GM18858 (cell line): ENCODE measurements around the gene MCCC1.
A peak's percentile ranks its signal among the peaks of the same experiment; 100 is the strongest.

Experiments
- ATAC-seq: cut with Tn5 transposase; IDR thresholded peaks from one replicate; pipeline ENCODE4 v1.9.1; 2021; ENCODE audit not compliant: unreplicated experiment

The MCCC1 gene

DNA sequence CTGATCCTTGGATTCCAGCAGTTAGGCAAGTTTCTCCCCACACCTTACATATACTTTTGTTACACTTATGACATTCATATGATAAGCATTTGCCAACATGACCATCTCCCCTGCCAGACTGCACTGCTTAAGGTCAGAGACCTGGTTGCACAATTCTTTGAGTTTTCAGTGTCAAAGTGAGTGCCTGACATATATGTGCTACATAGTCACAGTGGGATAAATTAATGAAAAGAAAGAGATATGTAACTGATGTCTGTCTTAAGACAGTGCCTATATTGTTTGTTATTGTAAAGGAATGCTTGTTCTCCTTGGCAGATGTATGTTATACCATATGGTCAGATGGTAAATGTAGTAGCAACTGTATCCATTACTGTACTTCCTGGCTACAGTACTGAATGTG, 115.4 kb downstream of the MCCC1 start:
- no peak for ATAC-seq

DNA sequence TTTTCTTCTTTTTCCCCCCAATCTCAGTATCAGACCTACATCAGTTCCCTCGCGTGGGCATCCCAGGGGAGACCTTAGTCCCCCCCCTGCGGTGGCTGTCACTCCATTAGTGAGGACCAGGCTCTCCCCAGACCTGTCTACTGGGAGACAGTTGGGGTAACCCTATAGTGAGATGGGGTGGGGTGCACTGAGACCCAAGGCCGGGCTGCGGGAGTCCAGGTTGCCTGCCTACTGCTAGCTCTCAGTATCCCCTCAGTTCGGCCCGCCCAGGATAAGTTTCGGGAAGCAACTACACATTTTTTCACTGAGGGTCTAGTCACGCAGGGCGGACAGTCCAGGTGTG, 118.3 kb downstream of the MCCC1 start:
- no peak for ATAC-seq

- ATAC-seq: peak; percentile 74
Measured at GRCh38 chr3:182980204-182981037, 118.9 kb downstream of the MCCC1 start, which contains the start of gene DCUN1D1. Gene DCUN1D1, minus strand, starts transcription at chr3:182980538. Its CDS starts 49 bp downstream, at chr3:182980489.

DNA sequence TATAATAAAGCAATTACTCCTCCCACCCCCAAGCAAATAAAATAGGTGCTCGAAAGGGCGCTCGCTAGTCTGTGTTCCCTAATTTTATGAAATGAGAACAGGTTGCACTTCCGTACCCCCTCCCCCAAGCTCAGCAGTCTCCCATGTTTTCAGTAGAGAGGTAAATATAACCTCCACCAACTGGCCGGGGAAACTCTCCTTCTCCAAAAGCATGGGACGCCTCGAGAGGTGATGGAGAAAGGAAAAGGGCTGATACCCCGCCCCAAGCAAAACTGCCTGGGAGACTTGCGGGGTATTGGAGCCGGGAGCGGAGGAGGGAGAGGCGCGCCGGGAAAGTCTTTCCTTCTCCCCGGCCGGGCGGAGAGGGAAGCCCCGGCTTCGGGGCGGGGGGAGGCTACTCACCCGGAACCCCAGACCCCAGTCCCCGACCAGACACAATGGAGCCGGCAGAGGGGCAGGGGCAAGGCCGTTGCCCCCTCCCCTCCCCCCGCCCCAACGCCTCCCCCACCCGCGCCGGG, 119.6 kb downstream of the MCCC1 start:
- ATAC-seq: no peak

DNA sequence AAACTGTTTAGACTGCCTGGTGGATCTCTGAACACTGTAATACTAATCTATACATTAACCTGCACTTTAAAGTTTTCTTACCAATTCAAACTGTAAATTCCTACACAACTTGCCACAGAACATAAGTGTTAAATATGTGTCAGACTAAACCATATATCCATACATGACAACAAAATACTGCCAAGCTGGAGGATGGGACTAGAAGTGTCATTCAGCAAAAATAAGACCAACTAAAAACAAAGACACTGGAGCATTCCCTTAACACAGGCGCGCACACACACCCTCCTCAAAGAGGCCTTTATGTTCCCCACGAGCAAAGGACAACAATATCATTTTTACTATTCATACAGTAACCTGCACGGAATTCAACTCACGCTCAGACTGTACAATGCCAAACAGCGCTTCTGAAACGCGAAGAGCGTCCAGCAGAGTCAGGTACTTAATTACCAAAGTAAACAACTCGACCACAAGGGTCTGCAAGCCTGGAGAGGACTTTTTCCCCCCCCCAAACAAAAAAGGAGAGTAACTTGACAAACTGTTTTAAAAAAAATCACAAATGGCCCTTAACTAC, 120.1 kb downstream of the MCCC1 start:
- ATAC-seq: no peak

DNA sequence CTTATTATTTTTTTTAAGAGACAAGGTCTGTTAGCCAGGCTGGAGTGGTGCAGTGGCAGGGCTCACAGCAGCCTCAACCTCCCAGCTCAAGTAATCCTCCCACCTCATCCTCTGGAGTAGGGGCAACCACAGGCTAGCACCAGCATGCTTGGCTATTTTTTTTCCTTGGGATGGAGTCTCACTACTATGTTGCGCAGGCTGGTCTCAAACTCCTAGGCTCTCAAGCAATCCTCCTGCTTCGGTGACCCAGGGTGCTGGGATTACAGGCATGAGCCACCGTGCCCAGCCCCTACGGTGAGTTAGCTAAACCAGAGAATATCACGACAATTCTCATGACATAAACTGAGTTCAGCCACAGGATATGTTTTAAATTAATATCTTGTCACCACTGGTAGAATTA, 120.9 kb downstream of the MCCC1 start:
- ATAC-seq: no peak

GRCh38 chr3:182973047-182973446, 126.2 kb downstream of the MCCC1 start:
- ATAC-seq: no peak

GRCh38 chr3:182972387-182972786, 126.9 kb downstream of the MCCC1 start:
- ATAC-seq: no peak

DNA sequence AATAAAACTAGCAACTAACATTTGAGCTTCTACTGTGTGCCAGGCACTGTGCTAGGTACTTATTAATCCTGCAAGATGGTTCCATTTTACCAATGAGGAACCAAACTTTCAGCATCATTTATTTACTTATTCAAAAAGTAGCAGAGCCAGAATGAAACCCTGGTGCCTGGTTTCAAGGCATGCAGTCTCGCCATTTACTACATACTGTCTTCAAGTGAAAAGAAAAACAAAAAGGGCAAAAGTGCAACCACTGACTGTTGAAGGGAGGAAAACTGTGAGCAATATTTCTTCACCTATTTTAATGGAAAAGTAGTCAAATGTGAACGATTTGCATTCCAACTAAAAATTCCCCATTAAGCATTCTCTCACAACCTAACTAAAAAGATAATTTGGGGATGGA, 127.7 kb downstream of the MCCC1 start:
- peak; percentile 46 for ATAC-seq

DNA sequence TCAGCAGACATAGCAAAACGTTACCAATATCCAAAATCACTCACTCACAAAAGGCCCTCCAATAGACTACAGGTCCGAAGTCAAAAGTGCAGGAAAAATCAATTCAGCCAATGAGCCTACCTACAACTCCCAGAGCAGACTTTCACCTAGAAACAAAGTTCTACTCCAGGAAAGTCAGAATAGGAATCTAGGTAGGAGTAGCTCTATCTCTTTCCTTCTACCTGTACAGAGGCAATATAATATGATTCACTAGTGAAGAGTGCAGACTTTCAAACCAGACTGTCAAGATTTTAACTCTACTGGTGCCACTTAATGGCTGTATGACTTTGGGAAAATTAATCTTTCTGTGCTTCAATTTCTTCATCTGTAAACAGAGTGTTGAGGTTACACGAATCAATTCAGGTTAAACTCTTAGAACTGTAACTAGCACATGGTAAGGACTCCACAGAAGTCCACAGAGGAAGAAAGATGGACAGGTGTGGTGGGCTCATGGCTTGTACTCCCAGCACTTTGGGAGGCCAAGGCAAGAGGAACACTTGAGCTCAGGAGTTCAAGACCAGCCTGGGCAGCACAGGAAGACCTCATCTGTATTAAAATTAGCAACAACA, 128.4 kb downstream of the MCCC1 start:
- no peak for ATAC-seq

DNA sequence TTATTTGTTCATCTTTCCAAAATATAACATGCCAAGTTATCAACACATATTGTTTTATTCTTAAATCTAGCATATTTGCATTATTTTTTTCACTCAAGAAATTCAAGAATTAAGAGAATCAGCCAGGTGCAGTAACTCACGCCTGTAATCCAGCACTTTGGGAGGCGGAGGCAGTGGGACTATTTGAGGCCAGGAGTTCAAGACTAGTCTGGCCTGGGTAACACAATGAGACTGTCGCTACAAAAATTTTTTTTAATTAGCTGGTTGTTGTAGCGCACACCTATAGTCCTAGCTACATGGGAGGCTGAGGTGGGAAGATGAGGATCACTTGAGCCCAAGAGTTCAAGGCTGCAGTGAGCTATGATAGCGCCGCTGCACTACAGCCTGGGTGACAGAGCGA, 129.4 kb downstream of the MCCC1 start:
- no peak for ATAC-seq

DNA sequence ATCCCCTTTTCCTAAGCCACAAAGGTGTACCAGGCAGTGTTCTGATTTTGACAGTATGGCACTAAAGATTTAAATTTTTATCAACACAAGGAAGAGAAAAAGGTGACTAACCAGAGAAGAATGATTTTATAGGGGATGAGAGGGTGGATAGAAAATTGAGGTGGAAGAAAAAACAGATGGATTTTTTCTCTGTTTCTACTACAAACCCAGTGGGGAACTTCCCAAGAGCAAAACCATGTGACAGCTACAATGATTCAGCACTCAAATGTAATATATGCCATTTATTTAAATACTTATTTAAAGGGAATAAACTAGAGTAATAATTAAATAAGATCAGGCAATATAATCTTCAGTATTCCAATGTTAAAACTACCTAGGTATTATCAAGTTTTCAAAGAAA, 130.0 kb downstream of the MCCC1 start:
- no peak for ATAC-seq

DNA sequence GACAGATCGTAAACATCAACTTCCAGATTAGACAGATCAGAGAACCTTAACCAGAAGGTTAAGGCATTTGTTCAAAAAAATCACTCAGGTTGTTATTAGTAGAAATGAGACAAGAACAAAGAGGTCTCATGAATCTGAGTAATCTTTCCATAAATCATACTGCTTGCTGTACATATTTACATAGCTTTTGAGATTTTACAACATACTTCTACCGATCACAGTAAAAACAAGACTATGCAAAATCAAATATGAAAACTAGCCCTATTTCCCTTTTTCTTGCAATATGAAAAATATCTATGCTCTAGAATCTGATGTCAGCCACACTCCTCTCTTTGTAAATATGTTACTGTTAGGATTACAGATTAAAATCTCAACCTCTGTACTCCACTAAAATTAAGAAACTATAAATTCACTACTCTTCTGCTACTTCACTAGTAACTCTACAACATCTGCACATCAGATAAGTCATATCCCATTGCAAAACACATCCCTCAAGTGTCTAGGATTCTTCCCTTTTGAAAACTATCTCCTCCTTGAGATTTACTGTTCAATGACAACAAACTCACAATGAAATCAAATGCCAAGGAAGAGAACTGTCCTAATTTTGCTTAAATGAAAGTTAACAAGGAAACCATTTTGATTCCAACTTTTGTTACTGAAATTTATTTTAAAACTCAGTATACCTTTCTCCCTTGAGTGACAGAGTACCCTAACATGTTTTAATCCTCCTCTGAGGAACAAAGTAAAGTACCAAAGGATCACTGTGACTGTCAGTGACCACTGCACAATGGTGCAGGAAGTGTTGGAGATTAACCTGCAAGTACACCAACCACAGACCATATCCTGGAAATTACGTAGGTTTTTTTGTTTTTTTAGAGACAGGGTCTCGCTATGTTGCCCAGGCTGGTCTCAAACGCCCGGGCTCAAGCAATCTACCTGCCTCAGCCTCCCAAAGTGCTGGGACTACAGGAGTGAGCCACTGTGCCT, 131.8 kb downstream of the MCCC1 start:
- ATAC-seq: peak; percentile 65

DNA sequence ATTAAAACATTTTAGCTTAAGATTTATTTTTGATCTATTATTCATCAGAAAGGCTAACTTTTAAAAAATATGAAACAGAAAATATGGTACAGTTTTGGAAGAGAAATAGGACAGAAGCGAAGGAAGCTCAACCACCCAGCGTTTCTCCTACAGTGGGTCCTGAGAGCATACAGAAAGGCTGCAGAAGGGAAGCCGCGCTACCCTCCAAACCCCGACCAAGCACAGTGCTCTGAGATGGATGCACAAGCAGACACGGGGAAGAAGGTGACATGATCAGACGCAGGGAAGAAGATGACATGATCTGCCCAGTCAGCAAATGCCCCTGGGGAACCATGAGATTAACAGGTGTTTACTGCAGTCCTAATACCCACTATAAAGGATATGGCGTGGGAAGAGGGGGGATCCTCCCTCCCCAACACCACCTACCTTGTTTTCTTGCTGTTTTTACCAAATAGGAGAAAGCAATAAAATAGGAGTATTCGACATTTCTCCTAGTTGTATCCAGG, 133.4 kb downstream of the MCCC1 start:
- no peak for ATAC-seq
